Measurements from ENCODE around the gene SLC7A14.

DNA sequence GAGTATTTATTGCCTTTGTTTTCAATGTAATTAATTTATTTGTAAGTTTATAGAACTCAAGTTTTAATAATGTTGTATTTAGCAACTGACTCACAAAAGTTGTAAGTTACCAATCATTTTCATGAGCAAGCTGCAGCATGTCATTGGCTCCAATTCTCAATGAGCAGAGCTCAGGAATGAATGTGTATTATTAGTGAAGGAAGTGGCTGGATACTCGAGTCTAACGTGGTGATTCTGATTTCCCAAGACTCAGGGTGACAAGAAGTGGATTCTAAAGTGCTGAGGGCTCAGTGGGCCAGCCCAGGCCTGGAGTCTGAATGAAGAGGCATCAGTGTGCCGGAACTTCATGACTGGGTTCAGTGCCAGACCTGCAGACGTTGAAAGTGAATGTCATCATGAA, 127.6 kb downstream of the SLC7A14 start:
- TF ChIP-seq, protein P1, sequence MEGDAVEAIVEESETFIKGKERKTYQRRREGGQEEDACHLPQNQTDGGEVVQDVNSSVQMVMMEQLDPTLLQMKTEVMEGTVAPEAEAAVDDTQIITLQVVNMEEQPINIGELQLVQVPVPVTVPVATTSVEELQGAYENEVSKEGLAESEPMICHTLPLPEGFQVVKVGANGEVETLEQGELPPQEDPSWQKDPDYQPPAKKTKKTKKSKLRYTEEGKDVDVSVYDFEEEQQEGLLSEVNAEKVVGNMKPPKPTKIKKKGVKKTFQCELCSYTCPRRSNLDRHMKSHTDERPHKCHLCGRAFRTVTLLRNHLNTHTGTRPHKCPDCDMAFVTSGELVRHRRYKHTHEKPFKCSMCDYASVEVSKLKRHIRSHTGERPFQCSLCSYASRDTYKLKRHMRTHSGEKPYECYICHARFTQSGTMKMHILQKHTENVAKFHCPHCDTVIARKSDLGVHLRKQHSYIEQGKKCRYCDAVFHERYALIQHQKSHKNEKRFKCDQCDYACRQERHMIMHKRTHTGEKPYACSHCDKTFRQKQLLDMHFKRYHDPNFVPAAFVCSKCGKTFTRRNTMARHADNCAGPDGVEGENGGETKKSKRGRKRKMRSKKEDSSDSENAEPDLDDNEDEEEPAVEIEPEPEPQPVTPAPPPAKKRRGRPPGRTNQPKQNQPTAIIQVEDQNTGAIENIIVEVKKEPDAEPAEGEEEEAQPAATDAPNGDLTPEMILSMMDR (conservative IDR thresholded peaks at IDR 0.05; ENCODE audit: low read length), result no peak
- no peak for TF ChIP-seq EZH2phosphoT487 (IDR thresholded peaks at IDR 0.05; ENCODE audit: borderline replicate concordance)
